GM12892 (cell line): ENCODE measurements around the gene GRIN2C.
"Not testable (repeated sequence)": the region's sequence is repeated elsewhere in the genome, so short reads cannot be mapped to it uniquely, and the experiment has no call there.

Experiments used
- DNase-seq: peaks from one replicate; pipeline ENCODE4 v3.0.0; 2011; ENCODE audit not compliant: insufficient read length
- FAIRE-seq: peaks from 2 replicates; lab custom pipeline; 2011; peaks lifted over from hg19 to GRCh38; lab: Jason Lieb, UNC
- POLR2A ChIP-seq: IDR thresholded peaks from 2 replicates; pipeline ENCODE4 v1.6.1; 2011; ENCODE audit warnings: low read depth, low read length, control low read depth
- POLR2AphosphoS5 ChIP-seq: IDR thresholded peaks from 2 replicates; pipeline ENCODE4 v1.6.1; 2011; ENCODE audit warnings: low read depth, low read length, control low read depth
- TAF1 ChIP-seq: IDR thresholded peaks from 2 replicates; pipeline ENCODE4 v1.6.1; 2011; ENCODE audit warnings: low read depth, mild to moderate bottlenecking, control low read depth, low read length, borderline replicate concordance

Gene GRIN2C

DNA sequence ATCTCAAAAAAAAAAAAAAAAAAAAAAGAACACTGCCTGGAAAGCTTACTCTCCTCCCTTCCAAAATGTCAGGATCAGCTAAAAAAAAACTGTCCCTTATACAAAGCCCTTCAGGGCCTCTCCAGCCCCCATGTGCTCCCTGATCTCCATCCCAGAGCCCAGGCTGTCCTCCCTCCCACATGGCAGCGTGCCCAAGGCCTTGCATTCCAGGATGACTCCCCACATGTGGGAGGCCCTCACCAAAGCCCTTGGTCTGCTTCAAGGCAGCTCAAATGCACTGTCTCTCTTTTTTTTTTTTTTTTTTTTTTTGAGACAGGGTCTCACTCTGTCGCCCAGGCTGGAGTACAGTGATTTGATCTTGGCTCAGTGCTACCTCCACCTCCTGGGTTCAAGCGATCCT, 10.8 kb upstream of the GRIN2C start:
- DNase-seq (no peak), FAIRE-seq (no peak)
- TF ChIP-seq POLR2A (no peak), POLR2AphosphoS5 (no peak), TAF1 (no peak)

DNA sequence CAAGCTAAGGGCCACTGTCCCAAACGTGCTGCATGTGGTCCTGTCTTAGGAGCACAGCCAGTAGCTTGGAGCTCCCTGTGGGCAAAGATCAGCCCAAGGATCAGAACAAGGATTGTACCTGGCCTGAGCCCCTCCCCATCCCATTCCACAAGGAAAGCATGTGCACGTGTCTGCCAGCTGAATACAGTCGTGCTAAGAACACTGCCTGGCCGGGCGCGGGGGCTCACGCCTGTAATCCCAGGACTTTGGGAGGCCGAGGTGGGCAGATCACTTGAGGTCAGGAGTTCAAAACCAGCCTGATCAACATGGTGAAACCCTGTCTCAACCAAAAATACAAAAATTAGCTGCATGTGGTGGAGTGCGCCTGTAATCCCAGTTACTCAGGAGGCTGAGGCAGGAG, 10.3 kb upstream of the GRIN2C start:
- not testable (repeated sequence) for DNase-seq, FAIRE-seq

DNA sequence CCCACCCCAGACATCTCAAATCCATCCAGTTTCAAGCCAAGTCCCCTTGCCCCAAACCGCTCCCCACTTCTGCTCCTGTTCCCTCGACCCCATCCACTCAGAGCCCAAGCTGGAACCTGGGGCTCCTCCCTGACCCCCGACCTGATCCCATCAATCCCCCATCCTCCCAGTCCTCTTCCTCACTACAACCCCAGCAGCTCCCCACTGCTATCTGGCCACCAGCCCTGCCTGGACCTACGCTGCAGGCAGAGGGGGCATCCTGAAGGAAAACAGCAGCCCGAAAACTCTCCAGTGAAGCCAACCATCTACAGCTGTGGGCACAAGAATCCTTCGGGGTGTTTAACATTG, 9.2 kb upstream of the GRIN2C start:
- no peak for DNase-seq
- TF ChIP-seq POLR2AphosphoS5 (no peak), TAF1 (no peak), POLR2A (no peak)
- FAIRE-seq, result no peak

DNA sequence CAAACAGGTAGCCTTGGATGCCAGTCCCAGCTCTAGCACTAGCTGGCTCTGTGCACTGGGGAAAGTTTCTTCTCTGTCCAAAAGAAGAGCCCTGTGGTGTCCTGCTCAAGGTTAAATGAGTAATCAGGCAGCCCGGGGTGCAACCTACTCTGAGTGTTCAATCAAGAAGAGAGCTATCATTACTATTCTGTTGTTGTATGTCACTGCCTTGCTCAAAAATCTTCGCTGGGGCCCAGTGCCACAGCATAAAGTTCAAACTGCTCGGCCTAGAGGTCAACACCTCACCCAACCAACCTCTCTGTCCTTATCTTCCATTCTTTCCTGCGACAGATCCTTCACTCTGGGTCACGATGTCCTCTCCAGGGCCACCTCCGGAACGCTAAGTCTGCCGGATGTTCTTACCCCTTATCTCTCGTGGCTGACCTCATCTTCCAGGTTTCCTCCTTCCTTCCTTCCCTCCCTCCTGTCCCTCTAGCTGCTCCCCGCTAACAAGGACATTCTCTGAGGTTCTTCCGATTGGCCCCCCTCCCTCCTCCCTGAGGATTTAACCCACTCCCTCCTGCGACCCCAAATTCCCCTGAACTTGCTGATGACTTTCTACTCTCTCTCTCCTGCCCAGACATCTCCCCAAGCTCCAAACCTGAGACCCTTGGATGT, 8.7 kb upstream of the GRIN2C start:
- DNase-seq, result no peak
- FAIRE-seq, result no peak
- TF ChIP-seq TAF1, result no peak
- no peak for TF ChIP-seq POLR2AphosphoS5
- no peak for TF ChIP-seq POLR2A

DNA sequence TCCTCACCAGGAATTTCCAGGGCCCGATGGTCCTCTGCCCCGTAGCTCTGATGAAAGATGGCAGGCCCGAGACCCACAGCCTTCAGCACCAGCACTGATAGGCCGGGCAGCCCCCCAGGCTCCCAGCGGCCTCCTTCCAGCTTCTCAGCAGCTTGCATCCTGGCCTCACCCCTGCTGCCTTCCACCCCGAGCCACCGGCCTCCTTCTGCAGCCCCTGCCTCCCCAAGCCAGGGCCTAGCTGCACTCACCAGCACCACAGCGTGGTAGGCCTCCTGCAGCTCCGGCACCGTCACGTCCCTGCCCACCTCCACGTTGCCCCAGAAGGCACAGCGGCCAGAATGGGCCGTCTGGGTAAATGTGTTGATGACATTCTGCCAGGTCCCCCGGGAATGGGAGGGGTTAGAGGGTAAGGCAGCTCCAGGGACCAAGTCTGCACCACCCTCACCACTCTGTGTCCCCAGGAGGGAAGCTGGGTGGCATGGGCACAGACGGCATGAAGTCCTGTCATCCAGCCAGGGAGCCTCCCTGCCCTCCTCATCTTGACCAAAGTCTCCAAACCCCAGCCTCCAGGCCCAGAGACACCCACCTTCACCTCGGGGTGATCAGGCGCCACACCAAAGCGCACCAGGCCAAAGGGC, 6.6 kb upstream of the GRIN2C start:
- TF ChIP-seq TAF1, result no peak
- TF ChIP-seq POLR2A, result no peak
- no peak for TF ChIP-seq POLR2AphosphoS5
- FAIRE-seq, result no peak

DNA sequence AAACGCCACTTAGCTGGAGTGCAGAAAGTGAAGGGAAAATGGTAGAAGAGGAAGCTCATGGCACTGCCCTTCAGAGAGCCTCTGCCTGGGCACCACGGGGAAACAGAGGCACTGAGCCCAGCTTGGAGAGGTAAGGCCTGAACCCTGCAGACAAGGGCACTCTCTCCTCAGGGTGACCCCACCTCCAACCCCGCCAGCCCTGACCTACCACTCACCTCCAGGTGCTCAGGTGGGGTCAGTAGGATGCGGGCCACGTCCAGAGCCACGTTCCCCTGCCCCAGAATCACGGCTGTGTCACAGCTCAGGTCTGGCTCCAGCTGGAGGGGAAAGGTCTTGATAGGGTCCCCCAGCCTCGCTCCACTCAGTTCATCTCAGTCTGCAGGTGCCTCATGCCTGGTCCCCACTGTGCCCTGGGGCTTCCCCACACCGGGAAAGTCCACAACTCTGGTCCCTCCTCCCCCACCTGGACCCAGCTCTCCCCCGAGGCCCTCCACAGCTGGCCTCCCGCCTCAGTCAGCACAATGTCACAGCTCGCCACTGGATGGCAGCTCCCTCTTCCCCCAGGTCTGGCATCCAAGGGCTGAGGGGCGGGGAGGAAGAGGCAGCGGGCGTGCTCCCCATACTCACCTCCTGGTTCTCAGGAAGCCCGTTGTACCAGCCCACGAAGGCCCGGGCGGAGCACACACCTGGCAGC, 6.0 kb upstream of the GRIN2C start:
- no peak for DNase-seq
- TF ChIP-seq POLR2AphosphoS5 (no peak), POLR2A (no peak; the same call in 1 of the 2 replicates), TAF1 (no peak)
- FAIRE-seq, result peak; percentile 21

More for the DNA sequence above, 6.6 kb upstream of the GRIN2C start:
- no peak for DNase-seq

DNA sequence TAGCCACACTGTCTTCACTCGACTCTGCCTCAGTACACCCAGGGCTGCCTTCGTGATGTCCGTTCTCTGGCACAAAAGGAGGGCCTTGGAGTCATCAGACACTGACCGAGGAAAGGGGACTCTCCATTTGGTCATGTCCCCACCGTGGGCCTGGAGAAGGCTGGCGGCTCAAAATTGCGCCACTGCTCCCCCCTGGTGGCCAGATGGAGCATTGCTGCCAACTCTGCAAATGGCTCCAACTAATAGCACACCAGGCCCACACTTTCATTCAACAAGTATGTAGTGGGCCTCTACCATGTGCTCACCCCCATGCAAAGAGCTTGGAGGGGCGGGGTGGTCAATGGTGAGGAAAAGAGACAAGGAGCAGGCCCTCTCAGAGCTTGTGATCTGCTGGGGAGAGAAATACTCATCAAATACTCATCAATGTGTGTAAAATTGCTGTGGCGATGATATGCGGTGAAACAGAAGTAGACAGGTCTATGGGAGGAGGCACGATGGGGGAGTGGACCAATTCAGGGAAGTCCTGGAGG, 5.2 kb upstream of the GRIN2C start:
- FAIRE-seq (peak; percentile 94), DNase-seq (peak; percentile 76)
- TF ChIP-seq TAF1, result no peak
- no peak for TF ChIP-seq POLR2A

DNA sequence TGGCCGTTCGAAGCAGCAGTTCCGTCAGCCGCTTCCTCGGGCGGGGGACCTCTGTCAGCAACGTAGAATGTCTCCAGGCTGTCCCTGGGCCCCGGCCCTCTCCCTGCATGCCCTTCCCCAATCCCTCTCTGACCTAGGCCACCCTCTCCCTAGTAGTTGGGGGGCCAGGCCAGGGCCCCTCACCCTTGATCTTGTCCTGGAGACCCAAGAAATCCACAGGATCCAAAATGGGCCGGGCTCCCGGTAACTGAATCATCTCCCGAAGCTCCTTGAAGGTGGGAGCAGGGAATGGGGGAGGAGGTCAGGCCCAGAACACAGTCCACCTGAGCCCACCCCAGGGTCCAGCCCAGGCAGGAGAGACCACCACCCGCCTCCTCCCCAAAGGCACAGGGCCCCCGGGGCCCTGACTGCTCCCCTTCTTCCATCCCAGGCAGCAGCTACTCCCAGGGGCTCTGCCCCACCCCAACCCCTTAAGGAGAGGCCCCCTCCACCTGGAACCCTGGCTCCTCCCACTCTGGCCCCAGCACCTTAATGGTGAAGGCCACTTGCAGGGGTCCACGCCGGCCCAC, 4.7 kb upstream of the GRIN2C start:
- DNase-seq (no peak), FAIRE-seq (no peak)
- TF ChIP-seq POLR2A (no peak), POLR2AphosphoS5 (no peak), TAF1 (no peak)

DNA sequence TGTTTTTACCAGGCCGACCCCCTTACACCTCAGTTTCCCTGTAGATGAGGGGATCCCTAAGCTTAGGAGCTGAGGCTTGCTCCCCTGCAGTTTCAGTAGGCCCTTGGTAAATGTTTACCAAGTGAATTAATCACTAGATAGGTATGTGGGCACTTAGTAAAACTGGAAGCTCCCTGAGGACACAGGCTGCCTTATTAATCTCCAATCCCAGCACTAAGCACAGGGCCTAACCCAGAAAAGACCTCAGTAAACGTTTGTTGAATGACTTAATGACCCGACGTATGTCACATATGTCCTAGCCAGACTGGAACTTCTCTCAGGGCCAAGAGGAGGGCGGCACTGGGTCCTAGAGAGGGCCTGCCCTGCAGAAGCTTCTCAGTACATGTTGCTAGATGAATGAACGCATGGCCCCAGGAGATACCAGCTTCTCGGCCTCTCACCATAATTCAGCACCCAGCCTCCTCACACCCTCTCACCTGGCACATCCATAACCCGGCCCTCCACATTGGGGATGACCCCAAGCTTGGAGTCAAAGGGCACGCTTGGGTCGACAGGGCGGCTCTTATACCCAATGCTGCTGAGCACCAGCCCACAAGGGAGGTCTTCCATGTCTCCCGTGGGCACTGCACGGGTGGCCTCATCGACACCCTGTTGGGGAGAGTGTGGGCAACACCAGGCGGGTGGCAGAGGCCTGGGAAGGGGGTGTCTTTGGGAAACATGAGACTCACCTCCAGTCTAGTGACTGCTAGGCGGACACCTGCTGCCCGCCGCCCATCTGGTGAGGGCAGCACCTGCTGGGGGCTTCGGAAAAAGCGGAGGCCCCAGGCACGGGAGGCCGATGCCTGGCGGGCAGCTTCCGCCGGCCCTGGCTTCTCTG, 4.0 kb upstream of the GRIN2C start:
- peak; percentile 33 for FAIRE-seq
- TF ChIP-seq TAF1 (no peak), POLR2AphosphoS5 (no peak), POLR2A (no peak)
- no peak for DNase-seq

DNA sequence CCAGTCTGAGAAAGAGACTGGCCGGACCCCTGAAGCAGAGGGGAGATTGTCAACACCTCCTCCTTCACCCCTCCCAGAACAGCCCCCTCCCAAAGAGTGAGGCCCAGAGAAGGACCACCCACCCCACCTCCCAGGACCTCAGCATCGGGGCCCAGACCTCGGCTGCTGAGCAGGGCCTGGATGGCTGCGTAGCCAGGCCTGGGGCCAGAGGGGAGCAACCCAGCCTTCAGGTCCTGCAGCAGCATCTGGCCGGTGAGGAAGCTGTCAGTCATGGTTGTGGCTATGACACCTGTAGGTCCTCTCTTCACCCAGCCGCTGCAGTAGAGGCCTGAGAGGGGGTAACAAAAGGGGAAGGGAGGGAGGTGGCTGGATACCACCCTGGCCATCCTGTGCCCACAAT, 3.2 kb upstream of the GRIN2C start:
- no peak for FAIRE-seq
- no peak for DNase-seq
- TF ChIP-seq TAF1, result no peak
- no peak for TF ChIP-seq POLR2A
- TF ChIP-seq POLR2AphosphoS5, result no peak

DNA sequence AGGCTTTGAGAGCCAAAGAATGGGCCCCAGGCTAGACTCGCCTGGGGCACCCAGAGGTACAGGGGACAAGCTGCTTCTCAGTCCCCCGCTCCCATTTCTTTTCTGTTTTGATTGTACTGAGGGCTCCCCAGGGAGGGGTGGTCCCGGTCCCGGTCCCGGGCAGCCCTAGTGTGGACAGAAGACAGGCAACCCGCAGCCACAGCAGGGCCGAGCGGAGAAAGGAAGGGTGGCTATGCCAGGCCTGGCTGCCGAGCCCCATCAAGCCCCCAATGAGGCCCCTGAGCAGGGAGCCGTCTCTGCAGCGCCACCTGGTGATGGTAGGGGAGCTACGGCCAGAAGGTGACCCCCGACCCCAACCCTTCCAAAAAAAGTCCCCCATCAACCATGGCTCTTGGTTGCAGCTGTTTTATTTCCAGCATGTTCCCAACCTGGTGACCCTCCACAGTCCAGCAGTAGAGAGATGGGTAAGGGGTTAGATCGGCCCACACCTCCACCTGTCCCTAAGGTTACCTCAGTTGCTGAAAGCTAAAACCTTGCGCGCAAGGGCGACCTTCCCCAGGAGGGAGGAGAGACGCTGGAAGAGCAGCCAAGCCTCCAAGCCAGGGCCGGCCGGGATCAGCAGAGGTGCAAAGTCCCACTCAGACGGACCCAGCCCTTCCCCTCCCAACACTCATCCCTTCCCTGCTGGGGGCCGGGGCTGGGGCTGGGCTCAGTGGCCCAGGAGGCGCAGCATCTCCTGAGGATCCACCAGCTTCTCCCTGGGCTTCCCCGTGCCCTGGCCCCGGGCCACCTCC, 2.6 kb upstream of the GRIN2C start:
- no peak for TF ChIP-seq TAF1
- TF ChIP-seq POLR2AphosphoS5, result no peak
- TF ChIP-seq POLR2A, result no peak
- peak; percentile 70 for DNase-seq
- FAIRE-seq, result no peak
